ENCODE data around the gene PRPSAP1. TPM values are rescaled to one million over a fixed set of nuclear protein-coding genes. Genes with fewer than 3 reads are reported as not detected.

PRPSAP1 gene
- total RNA-seq, 1 experiment from 2014 or later = 77.5 TPM

- intact Hi-C loops (cut with micrococcal nuclease; ENCODE audit: unreplicated experiment) = no loop called here
- ChIA-PET CTCF (interaction anchor here (1.2 kb wide), 1 partner anchor 12 kb away, joined by 4 read pairs; no protein-coding TSS in a partner anchor), POLR2A (ENCODE audit: low non-redundant PET) (interaction anchor here (0.7 kb wide), 1 partner anchor 28 kb away, joined by 3 read pairs; no protein-coding TSS in a partner anchor)
- BruUV-seq (replicated peaks) = no TSS peak
- H3K36me3 ChIP-seq (ENCODE audit: insufficient read depth, low read length, poor library complexity, severe bottlenecking) = peaks cover 10% of the 10 kb centered on the region
- no peaks in the 10 kb centered on the region for H3K27me3 ChIP-seq (replicated peaks; ENCODE audit: insufficient read depth, low read depth, low read length, poor library complexity)
- H3K9me3 ChIP-seq (ENCODE audit: low read depth, low read length, poor library complexity, severe bottlenecking) = no peaks in the 10 kb centered on the region
- peak overlapping the region; percentile 99 for H3K4me3 ChIP-seq (ENCODE audit: low read depth, low read length, poor library complexity, severe bottlenecking)
- no peak for TF ChIP-seq EZH2 (IDR thresholded peaks at IDR 0.05; ENCODE audit: borderline replicate concordance, low read depth, low read length, poor library complexity, severe bottlenecking)
- TF ChIP-seq CTCF (conservative IDR thresholded peaks at IDR 0.05; ENCODE audit: low read depth, low read length) = no peak
- H3K27ac ChIP-seq (ENCODE audit: low read depth, low read length, poor library complexity, severe bottlenecking) = peak overlapping the region; percentile 64
- peaks cover 31% of the 10 kb centered on the region for H3K4me1 ChIP-seq (ENCODE audit: insufficient read depth, low read length, poor library complexity, severe bottlenecking)
- no peak for DNase-seq (ENCODE audit: low spot score)
These were observed 86.6 kb downstream of the PRPSAP1 start for GRCh38 chr17:76267051-76267576.

GRCh38 chr17:76266244-76266938, 87.3 kb downstream of the PRPSAP1 start:
- no peaks in the 10 kb centered on the region for H3K9me3 ChIP-seq (ENCODE audit: low read depth, low read length, poor library complexity, severe bottlenecking)
- no peak for TF ChIP-seq CTCF (conservative IDR thresholded peaks at IDR 0.05; ENCODE audit: low read depth, low read length)
- TF ChIP-seq EZH2 (IDR thresholded peaks at IDR 0.05; ENCODE audit: borderline replicate concordance, low read depth, low read length, poor library complexity, severe bottlenecking) = no peak
- intact Hi-C loops (cut with micrococcal nuclease; ENCODE audit: unreplicated experiment) = no loop called here
- ChIA-PET CTCF (interaction anchor here (1.2 kb wide), 1 partner anchor 13 kb away, joined by 4 read pairs; no protein-coding TSS in a partner anchor), POLR2A (ENCODE audit: low non-redundant PET) (interaction anchor here (0.7 kb wide), 1 partner anchor 29 kb away, joined by 3 read pairs; no protein-coding TSS in a partner anchor)
- peaks cover 10% of the 10 kb centered on the region for H3K36me3 ChIP-seq (ENCODE audit: insufficient read depth, low read length, poor library complexity, severe bottlenecking)
- peak overlapping the region; percentile 64 for H3K27ac ChIP-seq (ENCODE audit: low read depth, low read length, poor library complexity, severe bottlenecking)
- no TSS peak for BruUV-seq (replicated peaks)
- no peaks in the 10 kb centered on the region for H3K27me3 ChIP-seq (replicated peaks; ENCODE audit: insufficient read depth, low read depth, low read length, poor library complexity)
- H3K4me3 ChIP-seq (ENCODE audit: low read depth, low read length, poor library complexity, severe bottlenecking) = peak overlapping the region; percentile 99
- peaks cover 31% of the 10 kb centered on the region for H3K4me1 ChIP-seq (ENCODE audit: insufficient read depth, low read length, poor library complexity, severe bottlenecking)
- peak; percentile 45 for DNase-seq (ENCODE audit: low spot score)

- CTCF ChIA-PET = interaction anchor here (1.2 kb wide), 1 partner anchor 14 kb away, joined by 4 read pairs; no protein-coding TSS in a partner anchor
- Histone ChIP-seq H3K27ac (ENCODE audit: low read depth, low read length, poor library complexity, severe bottlenecking) (peak overlapping the region; percentile 64), H3K4me1 (ENCODE audit: insufficient read depth, low read length, poor library complexity, severe bottlenecking) (peaks cover 31% of the 10 kb centered on the region), H3K27me3 (replicated peaks; ENCODE audit: insufficient read depth, low read depth, low read length, poor library complexity) (no peaks in the 10 kb centered on the region), H3K9me3 (ENCODE audit: low read depth, low read length, poor library complexity, severe bottlenecking) (no peaks in the 10 kb centered on the region), H3K4me3 (ENCODE audit: low read depth, low read length, poor library complexity, severe bottlenecking) (peak overlapping the region; percentile 99), H3K36me3 (ENCODE audit: insufficient read depth, low read length, poor library complexity, severe bottlenecking) (peaks cover 5% of the 10 kb centered on the region)
- TF ChIP-seq EZH2 (IDR thresholded peaks at IDR 0.05; ENCODE audit: borderline replicate concordance, low read depth, low read length, poor library complexity, severe bottlenecking) (no peak), CTCF (conservative IDR thresholded peaks at IDR 0.05; ENCODE audit: low read depth, low read length) (no peak)
- POLR2A ChIA-PET (ENCODE audit: low non-redundant PET) = no interaction called here
- peak; percentile 59 for DNase-seq (ENCODE audit: low spot score)
- no TSS peak for BruUV-seq (replicated peaks)
- intact Hi-C loops (cut with micrococcal nuclease; ENCODE audit: unreplicated experiment) = no loop called here
These were observed 88.0 kb downstream of the PRPSAP1 start for GRCh38 chr17:76265624-76266243.
